HG02852 (cell line): Measurements from ENCODE around the gene PLXNA4.

Experiments used
- ATAC-seq: cut with Tn5 transposase; IDR thresholded peaks from one replicate; pipeline ENCODE4 v1.9.1; 2021; ENCODE audit warnings: mild to moderate bottlenecking, moderate library complexity; ENCODE audit not compliant: unreplicated experiment

The PLXNA4 gene

GRCh38 chr7:132536654-132537395 lies 39.4 kb downstream of the PLXNA4 start:
- ATAC-seq = no peak

- ATAC-seq = no peak
Observed at GRCh38 chr7:132533916-132534315, 42.4 kb downstream of the PLXNA4 start.

- no peak for ATAC-seq
Observed at GRCh38 chr7:132532281-132532680, 44.0 kb downstream of the PLXNA4 start.

- ATAC-seq = no peak
Observed at GRCh38 chr7:132531562-132531961, 44.7 kb downstream of the PLXNA4 start.

DNA sequence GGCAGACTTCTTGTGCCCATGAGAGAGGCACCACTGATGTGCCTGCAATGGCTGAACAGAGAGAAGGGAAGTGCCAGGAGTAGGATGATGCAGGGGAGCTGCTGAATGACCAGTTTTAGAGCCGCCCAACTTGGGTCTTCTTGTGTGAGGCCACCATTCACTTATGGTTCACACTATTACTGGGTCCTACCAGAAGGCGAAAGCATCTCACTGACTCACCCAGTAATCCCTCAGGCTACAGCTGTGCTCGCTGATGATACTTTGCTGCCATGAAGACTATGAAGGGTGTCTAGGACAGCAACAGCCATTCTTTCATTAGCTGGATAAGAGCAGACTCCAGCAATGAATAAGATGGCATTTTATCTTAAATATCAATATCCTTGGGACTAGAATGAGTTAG lies 47.6 kb downstream of the PLXNA4 start:
- no peak for ATAC-seq

DNA sequence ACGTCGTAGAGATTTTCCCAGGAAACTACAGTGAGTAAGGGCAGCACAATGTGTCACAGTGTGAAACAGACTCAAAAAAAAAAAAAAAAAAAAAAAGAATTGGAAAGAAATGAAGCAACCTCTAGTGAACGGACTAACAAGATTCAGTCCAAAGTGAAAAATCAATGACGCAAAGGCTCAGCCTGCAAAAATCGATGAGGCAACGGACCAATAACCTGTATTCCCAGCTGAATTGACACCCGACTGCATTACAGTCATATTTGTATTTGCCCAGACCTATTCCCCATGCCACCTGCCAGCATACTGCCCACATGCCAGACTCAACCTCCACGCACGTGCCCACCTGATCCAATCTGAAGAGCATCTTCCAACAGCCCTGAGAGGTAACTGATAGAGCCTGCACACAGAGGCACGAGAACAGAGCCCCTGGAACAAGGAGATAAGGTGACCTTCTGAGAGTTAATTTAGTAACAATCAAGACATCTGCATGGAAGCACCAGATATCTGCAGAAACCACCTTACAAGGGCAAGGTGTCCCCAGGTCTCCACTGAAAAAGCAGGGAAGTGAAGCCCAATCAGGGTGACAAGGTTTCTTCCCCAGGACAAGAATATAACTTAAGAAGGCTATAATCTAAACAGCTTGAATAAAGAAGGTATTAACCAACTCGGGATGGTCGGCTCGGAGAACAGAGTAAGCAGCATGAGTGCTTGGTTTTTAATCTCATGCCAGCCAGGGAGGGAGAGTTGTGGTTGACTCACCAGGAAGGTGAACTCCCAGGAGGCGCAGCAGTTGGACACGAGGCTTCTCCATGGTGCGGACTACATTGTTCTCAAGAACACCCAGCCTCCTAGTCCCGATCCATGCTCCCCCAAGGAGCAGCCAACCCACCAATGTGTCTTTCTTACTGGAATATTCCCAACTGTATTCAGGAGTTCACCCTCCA lies 48.5 kb downstream of the PLXNA4 start:
- ATAC-seq = no peak

GRCh38 chr7:132526111-132526740 lies 50.0 kb downstream of the PLXNA4 start:
- ATAC-seq = no peak

DNA sequence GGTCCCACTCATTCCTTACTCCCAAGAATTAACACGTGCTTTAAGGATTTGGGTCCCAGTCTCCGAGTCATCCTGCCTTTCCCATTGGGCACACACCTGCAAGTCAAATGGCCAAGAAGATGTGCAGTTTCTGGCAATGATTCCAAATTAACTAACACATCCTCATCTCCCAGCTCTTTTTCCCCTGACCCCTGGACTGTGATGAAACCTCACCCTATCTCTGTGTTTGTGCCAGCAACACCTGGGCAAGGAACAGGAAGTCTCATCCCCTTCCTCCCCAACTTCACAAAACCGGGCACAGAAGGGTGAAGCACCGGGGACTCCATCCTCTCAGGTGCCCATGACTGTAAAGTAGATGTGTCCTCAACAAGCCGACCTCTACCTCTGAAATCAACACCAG lies 54.8 kb downstream of the PLXNA4 start:
- ATAC-seq = no peak

GRCh38 chr7:132520591-132521280 lies 55.5 kb downstream of the PLXNA4 start:
- ATAC-seq = no peak

GRCh38 chr7:132519936-132520335 lies 56.3 kb downstream of the PLXNA4 start:
- no peak for ATAC-seq

DNA sequence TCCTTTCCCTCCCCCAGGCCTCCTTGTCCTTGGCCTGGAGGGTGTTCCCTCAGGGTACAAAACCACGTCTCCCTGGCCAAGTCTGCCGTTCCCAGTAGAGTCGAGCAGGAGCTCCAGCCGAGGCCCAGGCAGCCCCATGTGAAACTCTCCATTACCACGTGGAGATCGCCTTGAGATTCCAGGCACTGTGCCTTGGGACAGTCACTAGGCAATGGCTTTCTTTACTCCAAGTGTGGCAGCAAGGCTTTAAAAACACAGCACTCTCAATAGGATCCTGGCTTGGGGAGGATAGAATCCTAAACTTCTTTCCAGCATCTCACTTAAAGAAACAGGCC lies 57.5 kb downstream of the PLXNA4 start:
- no peak for ATAC-seq

GRCh38 chr7:132518102-132518838 lies 58.0 kb downstream of the PLXNA4 start:
- ATAC-seq = no peak

DNA sequence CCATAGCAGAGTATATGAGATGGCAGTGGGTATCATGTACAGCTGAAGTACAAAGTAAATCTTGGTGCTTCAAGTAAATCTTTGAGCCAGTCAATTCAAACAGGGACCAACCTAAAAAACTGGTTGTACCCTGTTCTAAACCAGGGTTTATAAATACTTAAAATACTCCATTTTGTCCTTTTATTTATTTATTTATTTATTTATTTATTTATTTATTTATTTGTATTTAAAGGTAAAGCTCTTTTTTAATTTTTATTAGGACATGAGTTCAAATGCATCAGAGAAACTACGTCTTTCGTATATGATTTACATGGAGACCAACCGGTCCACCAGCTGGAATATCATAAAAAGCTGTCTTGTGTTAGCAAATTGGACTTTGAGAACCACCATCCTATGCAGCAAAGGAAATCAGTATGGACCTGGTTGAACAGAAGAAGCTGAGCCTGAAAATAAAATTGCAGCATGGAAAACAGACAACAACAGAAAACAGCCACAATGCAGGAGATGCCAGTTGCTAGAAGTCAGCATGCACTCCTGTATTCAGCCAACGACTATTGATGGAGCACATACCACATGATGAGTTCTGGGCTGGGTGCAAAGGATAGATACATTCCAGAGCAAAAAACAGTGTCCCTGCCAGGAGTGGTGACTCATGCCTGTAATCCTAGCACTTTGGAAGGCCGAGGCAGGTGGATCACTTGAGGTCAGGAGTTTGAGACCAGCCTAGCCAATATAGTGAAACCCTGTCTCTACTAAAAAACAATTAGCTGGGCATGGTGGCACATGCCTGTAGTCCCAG lies 60.0 kb downstream of the PLXNA4 start:
- no peak for ATAC-seq

DNA sequence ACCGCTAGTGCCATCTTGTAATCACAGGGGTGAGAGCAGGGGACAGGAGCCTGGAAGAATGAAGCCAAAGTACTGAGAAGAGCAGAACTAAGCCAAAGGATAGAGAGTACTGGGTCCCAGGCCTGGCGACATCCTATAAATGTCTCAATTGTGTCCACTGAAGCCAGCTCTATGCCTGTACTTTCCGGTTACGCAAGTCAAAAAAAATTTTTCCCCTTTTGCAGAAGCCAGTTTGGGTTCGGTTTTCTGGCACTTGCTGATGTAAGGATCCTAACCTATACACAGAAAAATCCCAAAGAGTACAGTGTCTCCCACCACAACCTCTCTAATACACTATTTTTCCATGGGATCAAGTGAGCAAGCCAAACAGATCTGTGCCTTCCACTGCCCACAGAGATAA lies 61.1 kb downstream of the PLXNA4 start:
- no peak for ATAC-seq

- no peak for ATAC-seq
Observed at GRCh38 chr7:132514430-132514829, 61.8 kb downstream of the PLXNA4 start.

GRCh38 chr7:132511921-132512320 lies 64.3 kb downstream of the PLXNA4 start:
- no peak for ATAC-seq

- ATAC-seq = no peak
Observed at GRCh38 chr7:132511387-132511786, 64.9 kb downstream of the PLXNA4 start.

- no peak for ATAC-seq
Observed at GRCh38 chr7:132509643-132510042, 66.6 kb downstream of the PLXNA4 start.

DNA sequence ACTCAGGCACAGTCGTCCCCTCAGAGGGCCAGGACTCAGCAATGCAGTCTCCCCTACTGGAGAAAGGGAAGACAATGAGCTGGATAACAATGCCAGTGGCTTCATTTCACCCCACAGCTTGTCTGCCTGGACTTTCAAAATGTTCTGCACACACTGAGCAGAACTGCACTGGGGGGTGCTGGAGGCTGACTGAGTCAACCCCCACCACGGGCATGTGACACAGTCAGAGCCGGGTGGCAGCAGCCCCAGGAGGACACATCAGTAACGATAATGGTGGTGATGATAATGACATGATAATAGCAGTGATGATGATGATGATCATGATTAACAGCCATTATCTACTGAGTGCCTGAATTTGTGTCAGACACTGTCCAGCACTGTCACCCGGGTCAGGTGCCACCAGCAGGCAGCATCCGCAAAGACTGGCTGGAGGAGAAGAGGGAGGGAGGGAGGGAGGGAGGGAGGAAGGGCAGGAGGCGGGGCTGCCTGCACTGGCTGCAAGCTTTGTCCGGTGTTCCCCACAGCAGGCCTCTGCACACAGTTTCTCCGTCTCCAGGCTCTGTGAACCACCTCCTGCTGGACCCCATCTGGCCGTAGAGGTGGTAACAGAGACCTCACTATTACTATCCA lies 67.4 kb downstream of the PLXNA4 start:
- ATAC-seq = no peak
